GM21737 (cell line): ENCODE measurements around the gene ARMS2.

Experiments used
- ATAC-seq: cut with Tn5 transposase; IDR thresholded peaks from one replicate; pipeline ENCODE4 v1.9.1; 2021; ENCODE audit warnings: mild to moderate bottlenecking, moderate library complexity; ENCODE audit not compliant: unreplicated experiment

The ARMS2 gene

GRCh38 chr10:122492999-122493481, 38.6 kb downstream of the ARMS2 start:
- no peak for ATAC-seq

GRCh38 chr10:122493761-122494160, 39.3 kb downstream of the ARMS2 start:
- no peak for ATAC-seq

- ATAC-seq = no peak
Measured at GRCh38 chr10:122494173-122494820, 39.8 kb downstream of the ARMS2 start.

GRCh38 chr10:122494833-122495232, 40.4 kb downstream of the ARMS2 start:
- ATAC-seq = no peak

- no peak for ATAC-seq
Measured at GRCh38 chr10:122495406-122496340, 41.2 kb downstream of the ARMS2 start.

GRCh38 chr10:122497241-122497640, 42.8 kb downstream of the ARMS2 start:
- no peak for ATAC-seq

- ATAC-seq = no peak
Measured at GRCh38 chr10:122498521-122498920, 44.1 kb downstream of the ARMS2 start.

GRCh38 chr10:122499012-122499411, 44.6 kb downstream of the ARMS2 start:
- ATAC-seq = no peak

GRCh38 chr10:122499491-122499941, 45.1 kb downstream of the ARMS2 start:
- no peak for ATAC-seq

GRCh38 chr10:122500194-122500593, 45.7 kb downstream of the ARMS2 start:
- ATAC-seq = no peak

- ATAC-seq = no peak
Measured at GRCh38 chr10:122500726-122501125, 46.3 kb downstream of the ARMS2 start.

- ATAC-seq = no peak
Measured at GRCh38 chr10:122503012-122503411, 48.6 kb downstream of the ARMS2 start.

- no peak for ATAC-seq
Measured at GRCh38 chr10:122503886-122504609, 49.6 kb downstream of the ARMS2 start.

- ATAC-seq = no peak
Measured at GRCh38 chr10:122504610-122504950, 50.1 kb downstream of the ARMS2 start.

GRCh38 chr10:122505011-122505410, 50.6 kb downstream of the ARMS2 start:
- no peak for ATAC-seq

- ATAC-seq = no peak
Measured at GRCh38 chr10:122505885-122506645, 51.6 kb downstream of the ARMS2 start.
